Measurements from ENCODE around the gene MEPE. TPM values are rescaled to one million over a fixed set of nuclear protein-coding genes. Genes with fewer than 3 reads are reported as not detected.

The MEPE gene
- total RNA-seq, 1 donor from 2014 or later = not detected

DNA sequence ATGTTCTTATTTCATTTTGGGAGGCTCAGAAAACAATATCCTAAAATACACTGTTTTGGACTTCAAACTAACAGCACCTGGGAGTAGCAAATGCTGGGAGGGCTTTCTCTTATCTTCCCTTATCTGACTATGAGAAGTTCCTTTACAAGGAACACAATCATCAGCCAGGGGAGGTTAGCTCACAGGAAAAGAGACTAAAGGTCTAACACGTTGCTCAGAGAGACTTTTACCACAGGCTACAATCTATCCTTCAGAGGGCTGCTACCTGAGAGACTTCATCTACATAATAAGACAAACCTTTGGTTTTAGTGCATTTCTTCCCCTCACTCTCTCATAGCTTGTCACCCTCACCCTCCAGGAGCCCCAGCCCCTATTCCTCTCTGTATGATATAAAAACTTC lies 35.8 kb downstream of the MEPE start:
- DNase-seq (no peak), ATAC-seq (ENCODE audit: low read depth) (no peak)
- ChIA-PET POLR2A (no interaction called here), CTCF (no interaction called here)
- H3K27me3 Mint-ChIP-seq = peaks cover 9% of the 10 kb centered on the region
- H3K36me3 Mint-ChIP-seq (ENCODE audit: low read depth) = no peaks in the 10 kb centered on the region
- no peak overlapping the region for H3K27ac Mint-ChIP-seq
- H3K9me3 Mint-ChIP-seq = no peaks in the 10 kb centered on the region
- intact Hi-C loops (cut with micrococcal nuclease) = no loop called here
- H3K4me1 Mint-ChIP-seq = no peaks in the 10 kb centered on the region
- no peak overlapping the region for H3K4me3 Mint-ChIP-seq
- TF ChIP-seq, protein P1, sequence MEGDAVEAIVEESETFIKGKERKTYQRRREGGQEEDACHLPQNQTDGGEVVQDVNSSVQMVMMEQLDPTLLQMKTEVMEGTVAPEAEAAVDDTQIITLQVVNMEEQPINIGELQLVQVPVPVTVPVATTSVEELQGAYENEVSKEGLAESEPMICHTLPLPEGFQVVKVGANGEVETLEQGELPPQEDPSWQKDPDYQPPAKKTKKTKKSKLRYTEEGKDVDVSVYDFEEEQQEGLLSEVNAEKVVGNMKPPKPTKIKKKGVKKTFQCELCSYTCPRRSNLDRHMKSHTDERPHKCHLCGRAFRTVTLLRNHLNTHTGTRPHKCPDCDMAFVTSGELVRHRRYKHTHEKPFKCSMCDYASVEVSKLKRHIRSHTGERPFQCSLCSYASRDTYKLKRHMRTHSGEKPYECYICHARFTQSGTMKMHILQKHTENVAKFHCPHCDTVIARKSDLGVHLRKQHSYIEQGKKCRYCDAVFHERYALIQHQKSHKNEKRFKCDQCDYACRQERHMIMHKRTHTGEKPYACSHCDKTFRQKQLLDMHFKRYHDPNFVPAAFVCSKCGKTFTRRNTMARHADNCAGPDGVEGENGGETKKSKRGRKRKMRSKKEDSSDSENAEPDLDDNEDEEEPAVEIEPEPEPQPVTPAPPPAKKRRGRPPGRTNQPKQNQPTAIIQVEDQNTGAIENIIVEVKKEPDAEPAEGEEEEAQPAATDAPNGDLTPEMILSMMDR (IDR thresholded peaks at IDR 0.05) = no peak

DNA sequence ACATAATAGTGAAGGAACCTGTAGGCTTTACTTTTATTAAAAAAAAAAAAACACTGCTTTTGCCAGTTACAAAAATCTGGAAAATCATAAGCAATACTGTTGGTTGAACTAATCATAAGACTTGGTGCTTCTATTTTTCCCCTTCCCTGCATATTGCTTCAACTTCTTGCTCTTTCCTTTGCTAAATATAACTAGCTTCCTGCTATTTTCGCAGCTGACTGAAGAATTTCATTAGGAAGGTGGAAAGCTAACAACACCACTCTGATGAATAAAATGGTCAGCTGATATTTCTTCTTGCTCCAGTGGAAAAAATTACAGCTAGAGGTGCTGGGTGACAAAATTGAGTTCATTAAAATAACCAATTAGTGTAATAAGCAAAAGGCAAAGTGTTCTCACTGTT lies 39.3 kb downstream of the MEPE start:
- intact Hi-C loops (cut with micrococcal nuclease) = no loop called here

DNA sequence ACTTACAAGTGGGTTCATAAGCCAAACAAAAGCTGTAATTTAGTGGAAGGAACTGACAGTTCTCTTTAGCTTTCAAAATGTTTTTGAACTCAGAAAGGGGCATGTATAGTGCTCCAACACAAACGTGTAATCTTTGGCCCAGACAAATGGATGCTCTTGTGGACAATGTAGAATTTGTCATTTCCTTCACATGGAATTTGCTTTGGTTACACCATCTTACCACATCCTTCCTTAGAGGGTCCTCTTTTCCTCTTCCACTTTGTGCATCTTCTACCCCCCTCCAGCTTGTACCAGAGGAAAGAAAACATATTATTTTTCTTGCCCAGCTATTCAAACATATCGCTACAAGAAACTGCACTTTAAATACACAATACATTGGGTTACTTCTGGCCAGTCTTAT lies 42.4 kb downstream of the MEPE start:
- ChIA-PET POLR2A (no interaction called here), CTCF (no interaction called here)
- intact Hi-C loops (cut with micrococcal nuclease) = no loop called here
- no peak for DNase-seq
- no peak for ATAC-seq (ENCODE audit: low read depth)
- Mint-ChIP-seq H3K4me3 (no peak overlapping the region), H3K4me1 (no peaks in the 10 kb centered on the region), H3K36me3 (ENCODE audit: low read depth) (no peaks in the 10 kb centered on the region), H3K9me3 (peaks cover 3% of the 10 kb centered on the region), H3K27me3 (no peaks in the 10 kb centered on the region), H3K27ac (no peak overlapping the region)
- TF ChIP-seq, protein P1 (IDR thresholded peaks at IDR 0.05) = no peak

More for the DNA sequence above, 39.3 kb downstream of the MEPE start:
- TF ChIP-seq, protein P1 (IDR thresholded peaks at IDR 0.05) = no peak
- H3K36me3 Mint-ChIP-seq (ENCODE audit: low read depth) = no peaks in the 10 kb centered on the region
- H3K4me1 Mint-ChIP-seq = no peaks in the 10 kb centered on the region
- peaks cover 9% of the 10 kb centered on the region for H3K27me3 Mint-ChIP-seq
- ATAC-seq (ENCODE audit: low read depth) (no peak), DNase-seq (no peak)
- ChIA-PET POLR2A (no interaction called here), CTCF (no interaction called here)
- H3K9me3 Mint-ChIP-seq = no peaks in the 10 kb centered on the region
- no peak overlapping the region for H3K4me3 Mint-ChIP-seq
- no peak overlapping the region for H3K27ac Mint-ChIP-seq

DNA sequence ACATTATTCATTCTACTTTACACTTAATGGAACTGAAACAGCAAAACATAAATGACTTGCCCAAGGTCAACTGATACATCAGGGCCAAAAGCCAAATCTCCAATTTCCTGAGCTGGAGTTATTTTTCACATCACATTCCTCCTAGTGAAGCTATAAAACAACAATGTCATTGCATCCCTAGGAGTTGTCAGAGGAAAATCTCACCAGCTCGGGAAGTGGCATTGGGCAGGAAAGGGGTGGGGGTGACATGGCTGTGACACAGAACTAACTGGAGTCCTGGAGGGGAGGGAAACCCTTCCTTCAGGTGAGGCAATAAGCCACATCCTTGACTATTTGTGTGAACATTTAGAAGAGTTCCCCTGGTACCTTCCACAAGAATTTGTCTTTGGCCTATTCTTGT lies 47.3 kb downstream of the MEPE start:
- TF ChIP-seq, protein P1 (IDR thresholded peaks at IDR 0.05) = no peak
- no peak overlapping the region for H3K27ac Mint-ChIP-seq
- DNase-seq (no peak), ATAC-seq (ENCODE audit: low read depth) (no peak)
- peaks cover 3% of the 10 kb centered on the region for H3K9me3 Mint-ChIP-seq
- H3K36me3 Mint-ChIP-seq (ENCODE audit: low read depth) = no peaks in the 10 kb centered on the region
- ChIA-PET CTCF (no interaction called here), POLR2A (no interaction called here)
- no peak overlapping the region for H3K4me3 Mint-ChIP-seq
- no peaks in the 10 kb centered on the region for H3K27me3 Mint-ChIP-seq
- H3K4me1 Mint-ChIP-seq = peaks cover 6% of the 10 kb centered on the region
- intact Hi-C loops (cut with micrococcal nuclease) = no loop called here

DNA sequence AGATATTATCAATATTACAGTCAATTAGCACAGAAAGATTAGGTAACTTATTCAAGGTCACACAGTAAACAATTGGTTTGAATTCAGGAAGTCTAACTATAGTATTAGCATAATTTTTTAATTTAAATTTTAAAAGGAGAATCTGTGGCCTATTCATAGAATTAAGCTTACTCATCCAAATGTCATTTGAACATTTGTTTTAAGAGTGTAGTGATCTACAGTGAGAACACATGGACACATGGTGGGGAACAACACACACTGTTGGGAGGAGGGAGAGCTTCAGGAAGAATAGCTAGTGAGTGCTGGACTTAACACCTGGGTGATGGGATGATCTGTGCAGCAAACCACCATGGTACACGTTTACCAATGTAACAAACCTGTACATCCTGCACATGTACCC lies 48.3 kb downstream of the MEPE start:
- Mint-ChIP-seq H3K4me3 (no peak overlapping the region), H3K36me3 (ENCODE audit: low read depth) (no peaks in the 10 kb centered on the region), H3K27ac (no peak overlapping the region), H3K27me3 (no peaks in the 10 kb centered on the region), H3K9me3 (peaks cover 3% of the 10 kb centered on the region), H3K4me1 (peaks cover 13% of the 10 kb centered on the region)
- ChIA-PET CTCF (no interaction called here), POLR2A (no interaction called here)
- TF ChIP-seq, protein P1 (IDR thresholded peaks at IDR 0.05) = no peak
- intact Hi-C loops (cut with micrococcal nuclease) = no loop called here
- no peak for DNase-seq
- no peak for ATAC-seq (ENCODE audit: low read depth)
